B cell (primary cell): Measurements from ENCODE around the gene RGS6.

ENCODE experiments used
- CTCF ChIP-seq: fragments of 200-600 bp; IDR thresholded peaks from one replicate; pipeline ENCODE4 v1.8.0; 2022; ENCODE audit warnings: antibody characterized with exemption, mild to moderate bottlenecking
- EZH2 ChIP-seq: IDR thresholded peaks from 2 replicates; pipeline ENCODE4 v1.6.1; 2012; ENCODE audit warnings: borderline replicate concordance, low read depth, mild to moderate bottlenecking, moderate library complexity, low read length; ENCODE audit not compliant: insufficient read depth, poor library complexity, severe bottlenecking

DNA sequence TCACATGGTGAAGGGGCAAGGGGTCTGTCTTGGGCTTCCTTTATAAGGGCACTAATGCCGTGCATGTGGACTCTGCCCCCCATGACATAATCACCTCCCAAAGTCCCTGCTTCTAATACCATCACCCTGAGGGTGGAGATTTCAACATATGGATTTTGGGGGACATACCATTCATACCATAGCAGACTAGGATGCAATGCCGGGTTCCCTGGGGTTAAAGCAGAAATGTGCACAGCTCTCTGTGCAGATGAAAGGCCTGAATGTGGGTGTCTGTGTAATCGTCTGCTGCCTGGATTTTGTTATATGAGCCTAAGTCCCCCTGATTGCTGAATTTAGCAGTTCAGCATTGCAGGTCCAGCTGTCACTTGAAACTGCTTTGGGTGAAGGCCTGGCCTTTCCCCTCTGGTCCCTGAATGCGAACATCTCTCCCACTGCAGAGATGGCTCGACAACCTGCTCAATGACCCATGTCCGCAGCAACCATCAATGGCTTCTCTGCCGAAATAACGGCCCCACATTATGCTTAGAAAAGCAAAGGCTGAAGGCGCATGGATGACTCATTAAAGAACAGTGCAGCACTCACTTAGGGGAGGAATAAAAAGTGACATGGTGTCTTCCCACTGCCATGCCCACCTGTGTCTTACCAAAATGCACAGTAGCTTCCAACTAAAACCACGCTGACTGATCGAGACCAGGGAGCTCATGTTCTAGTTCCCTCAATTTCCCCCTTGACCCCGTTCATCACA lies 675.3 kb downstream of the RGS6 start:
- TF ChIP-seq CTCF = no peak
- no peak for TF ChIP-seq EZH2
